ENCODE results near the gene IGSF9B. TPM values are rescaled to one million over a fixed set of nuclear protein-coding genes. Genes with fewer than 3 reads are reported as not detected.

The IGSF9B gene
- total and polyA plus RNA-seq, 9 of the 15 experiments (the other 6 are each of a cell fraction or from before 2014, with no cell fraction given) = 0.09 TPM; not detected in 8

GRCh38 chr11:133980665-133981064, 23.9 kb upstream of the IGSF9B start:
- Histone ChIP-seq H3K4me3 (no peak overlapping the region), H3K4me2 (ENCODE audit: insufficient read depth, low read length) (no peak overlapping the region), H3K9me3 (replicated peaks; ENCODE audit: control insufficient read depth, insufficient read depth, low read depth, low read length) (no peaks in the 10 kb centered on the region), H3K4me1 (replicated peaks in 1 of 2; ENCODE audit: control insufficient read depth in 2 of 2, insufficient read depth in 2 of 2, low read length in 2 of 2) (no peaks in the 10 kb centered on the region), H3K79me2 (ENCODE audit: control insufficient read depth, insufficient read depth, low read length) (no peaks in the 10 kb centered on the region), H3K9me1 (ENCODE audit: control insufficient read depth, insufficient read depth, low read length) (no peaks in the 10 kb centered on the region), H3K27ac (ENCODE audit: extremely low read depth, low read depth, low read length) (no peak overlapping the region), H3K9ac (ENCODE audit: insufficient read depth in 1 of 2, low read depth in 2 of 2, low read length in 2 of 2) (no peak overlapping the region), H3K36me3 (ENCODE audit: control insufficient read depth, insufficient read depth, low read length) (no peaks in the 10 kb centered on the region), H3K27me3 (ENCODE audit: control insufficient read depth in 2 of 2, insufficient read depth in 2 of 2, low read length in 2 of 2) (peaks cover 14 to 43% of the 10 kb centered on the region in 2 experiments; a peak in 3 of 5 replicates), H4K20me1 (replicated peaks; ENCODE audit: control insufficient read depth, insufficient read depth, low read length) (peaks cover 1% of the 10 kb centered on the region; the same call in 1 of the 2 replicates), H2AFZ (ENCODE audit: low read depth, low read length) (no peak overlapping the region)
- WGBS (ENCODE audit: insufficient coverage, low coverage, missing lambda C conversion rate) = 0% methylated on average over 7 of the region's 9 CpGs
- FAIRE-seq (no peak), DNase-seq (ENCODE audit: extremely low read depth in 1 of 4, low spot score in 3 of 4) (no peak), ATAC-seq (no peak)
- BruUV-seq (replicated peaks) = no TSS peak
- in situ Hi-C loops (cut with MboI) = no loop called here
- intact Hi-C loops (cut with micrococcal nuclease) = no loop called here
- ChIA-PET CTCF (ENCODE audit: low intra/inter-chr PET ratio) (no interaction called here), POLR2A (no interaction called here)
- TF ChIP-seq PHF20 (IDR thresholded peaks at IDR 0.05; ENCODE audit: partially characterized antibody) (no peak), BMI1 (IDR thresholded peaks at IDR 0.05; ENCODE audit: low read length) (no peak), ZBTB5 (IDR thresholded peaks at IDR 0.05) (no peak), NR1H2 (CRISPR knock-in tag; IDR thresholded peaks at IDR 0.05) (no peak), NUFIP1 (IDR thresholded peaks at IDR 0.05; ENCODE audit: partially characterized antibody) (no peak), FOXK2 (conservative IDR thresholded peaks at IDR 0.05 in 1 of 2, IDR thresholded peaks at IDR 0.05 in 1 of 2; ENCODE audit: low read depth in 2 of 2) (no peak), DNMT1 (IDR thresholded peaks at IDR 0.05) (no peak)
